Hepatocyte (in vitro differentiated cells): ENCODE data around the gene CXCR5.

Source experiments
- CTCF ChIP-seq: fragments of 200-600 bp; sonication (generic); IDR thresholded peaks from 2 replicates; pipeline ENCODE4 v1.5.1; 2016; ENCODE audit warnings: antibody characterized with exemption, mild to moderate bottlenecking; ENCODE audit not compliant: poor library complexity
- EZH2phosphoT487 ChIP-seq: fragments of 200-600 bp; sonication (generic); IDR thresholded peaks from one replicate; pipeline ENCODE4 v1.6.1; 2018; ENCODE audit warnings: antibody characterized with exemption, mild to moderate bottlenecking, low read depth, moderate library complexity; ENCODE audit not compliant: unreplicated experiment, severe bottlenecking

GRCh38 chr11:118885831-118886565, 2.3 kb downstream of the CXCR5 start:
- TF ChIP-seq EZH2phosphoT487: no peak
- TF ChIP-seq CTCF: no peak
